ENCODE data around the gene PTGES2.

PTGES2 gene

GRCh38 chr9:128096616-128097536, 30.7 kb downstream of the PTGES2 start:
- Histone ChIP-seq H3K4me1 (ENCODE audit: insufficient read depth, low read length) (peaks cover 62% of the 10 kb centered on the region), H3K9me3 (ENCODE audit: low read length) (no peaks in the 10 kb centered on the region), H2AFZ (ENCODE audit: low read depth, low read length) (no peak overlapping the region), H3K4me3 (ENCODE audit: low read length) (no peak overlapping the region), H3K27me3 (ENCODE audit: insufficient read depth, low read length) (no peaks in the 10 kb centered on the region), H3K36me3 (ENCODE audit: insufficient read depth, low read length) (peaks cover 11% of the 10 kb centered on the region)

GRCh38 chr9:128094950-128095544, 32.5 kb downstream of the PTGES2 start:
- peaks cover 66% of the 10 kb centered on the region for H3K4me1 ChIP-seq (ENCODE audit: insufficient read depth, low read length)
- H3K9me3 ChIP-seq (ENCODE audit: low read length) = no peaks in the 10 kb centered on the region
- no peak overlapping the region for H3K4me3 ChIP-seq (ENCODE audit: low read length)
- H2AFZ ChIP-seq (ENCODE audit: low read depth, low read length) = no peak overlapping the region
- H3K36me3 ChIP-seq (ENCODE audit: insufficient read depth, low read length) = no peaks in the 10 kb centered on the region
- no peaks in the 10 kb centered on the region for H3K27me3 ChIP-seq (ENCODE audit: insufficient read depth, low read length)

- Histone ChIP-seq H3K9me3 (ENCODE audit: low read length) (no peaks in the 10 kb centered on the region), H3K4me3 (ENCODE audit: low read length) (peak overlapping the region; percentile 18), H3K4me1 (ENCODE audit: insufficient read depth, low read length) (peaks cover 59% of the 10 kb centered on the region), H2AFZ (ENCODE audit: low read depth, low read length) (no peak overlapping the region), H3K27me3 (ENCODE audit: insufficient read depth, low read length) (no peaks in the 10 kb centered on the region), H3K36me3 (ENCODE audit: insufficient read depth, low read length) (no peaks in the 10 kb centered on the region)
Observed at GRCh38 chr9:128094166-128094949, 33.2 kb downstream of the PTGES2 start.

- peak overlapping the region; percentile 9 for H3K4me3 ChIP-seq (ENCODE audit: low read length)
- H3K36me3 ChIP-seq (ENCODE audit: insufficient read depth, low read length) = no peaks in the 10 kb centered on the region
- H2AFZ ChIP-seq (ENCODE audit: low read depth, low read length) = no peak overlapping the region
- H3K4me1 ChIP-seq (ENCODE audit: insufficient read depth, low read length) = peaks cover 51% of the 10 kb centered on the region
- no peaks in the 10 kb centered on the region for H3K9me3 ChIP-seq (ENCODE audit: low read length)
- no peaks in the 10 kb centered on the region for H3K27me3 ChIP-seq (ENCODE audit: insufficient read depth, low read length)
Observed at GRCh38 chr9:128093011-128093410, 34.5 kb downstream of the PTGES2 start.

GRCh38 chr9:128092199-128092977, 35.1 kb downstream of the PTGES2 start:
- H2AFZ ChIP-seq (ENCODE audit: low read depth, low read length) = no peak overlapping the region
- peaks cover 45% of the 10 kb centered on the region for H3K4me1 ChIP-seq (ENCODE audit: insufficient read depth, low read length)
- H3K27me3 ChIP-seq (ENCODE audit: insufficient read depth, low read length) = no peaks in the 10 kb centered on the region
- H3K9me3 ChIP-seq (ENCODE audit: low read length) = no peaks in the 10 kb centered on the region
- H3K4me3 ChIP-seq (ENCODE audit: low read length) = peak overlapping the region; percentile 9
- H3K36me3 ChIP-seq (ENCODE audit: insufficient read depth, low read length) = no peaks in the 10 kb centered on the region

- H2AFZ ChIP-seq (ENCODE audit: low read depth, low read length) = no peak overlapping the region
- peak overlapping the region; percentile 42 for H3K4me3 ChIP-seq (ENCODE audit: low read length)
- no peaks in the 10 kb centered on the region for H3K36me3 ChIP-seq (ENCODE audit: insufficient read depth, low read length)
- no peaks in the 10 kb centered on the region for H3K9me3 ChIP-seq (ENCODE audit: low read length)
- no peaks in the 10 kb centered on the region for H3K27me3 ChIP-seq (ENCODE audit: insufficient read depth, low read length)
- H3K4me1 ChIP-seq (ENCODE audit: insufficient read depth, low read length) = peaks cover 42% of the 10 kb centered on the region
Observed at GRCh38 chr9:128091571-128091970, 36.0 kb downstream of the PTGES2 start.

- no peaks in the 10 kb centered on the region for H3K36me3 ChIP-seq (ENCODE audit: insufficient read depth, low read length)
- no peaks in the 10 kb centered on the region for H3K9me3 ChIP-seq (ENCODE audit: low read length)
- H3K4me1 ChIP-seq (ENCODE audit: insufficient read depth, low read length) = peaks cover 42% of the 10 kb centered on the region
- peak overlapping the region; percentile 42 for H3K4me3 ChIP-seq (ENCODE audit: low read length)
- H2AFZ ChIP-seq (ENCODE audit: low read depth, low read length) = peak overlapping the region; percentile 88
- H3K27me3 ChIP-seq (ENCODE audit: insufficient read depth, low read length) = no peaks in the 10 kb centered on the region
Observed at GRCh38 chr9:128091144-128091543, 36.4 kb downstream of the PTGES2 start.

GRCh38 chr9:128089299-128089698, 38.2 kb downstream of the PTGES2 start:
- no peaks in the 10 kb centered on the region for H3K9me3 ChIP-seq (ENCODE audit: low read length)
- no peaks in the 10 kb centered on the region for H3K27me3 ChIP-seq (ENCODE audit: insufficient read depth, low read length)
- H3K4me3 ChIP-seq (ENCODE audit: low read length) = no peak overlapping the region
- peaks cover 33% of the 10 kb centered on the region for H3K4me1 ChIP-seq (ENCODE audit: insufficient read depth, low read length)
- H3K36me3 ChIP-seq (ENCODE audit: insufficient read depth, low read length) = no peaks in the 10 kb centered on the region
- H2AFZ ChIP-seq (ENCODE audit: low read depth, low read length) = no peak overlapping the region

GRCh38 chr9:128088253-128088945, 39.1 kb downstream of the PTGES2 start:
- Histone ChIP-seq H3K36me3 (ENCODE audit: insufficient read depth, low read length) (no peaks in the 10 kb centered on the region), H3K27me3 (ENCODE audit: insufficient read depth, low read length) (no peaks in the 10 kb centered on the region), H2AFZ (ENCODE audit: low read depth, low read length) (no peak overlapping the region)

GRCh38 chr9:128087262-128087661, 40.3 kb downstream of the PTGES2 start:
- Histone ChIP-seq H2AFZ (ENCODE audit: low read depth, low read length) (no peak overlapping the region), H3K36me3 (ENCODE audit: insufficient read depth, low read length) (no peaks in the 10 kb centered on the region), H3K4me3 (ENCODE audit: low read length) (no peak overlapping the region), H3K27me3 (ENCODE audit: insufficient read depth, low read length) (no peaks in the 10 kb centered on the region), H3K9me3 (ENCODE audit: low read length) (no peaks in the 10 kb centered on the region), H3K4me1 (ENCODE audit: insufficient read depth, low read length) (peaks cover 16% of the 10 kb centered on the region)

More at GRCh38 chr9:128088253-128088945, 39.1 kb downstream of the PTGES2 start:
- peaks cover 26% of the 10 kb centered on the region for H3K4me1 ChIP-seq (ENCODE audit: insufficient read depth, low read length)
- H3K9me3 ChIP-seq (ENCODE audit: low read length) = no peaks in the 10 kb centered on the region
- no peak overlapping the region for H3K4me3 ChIP-seq (ENCODE audit: low read length)

- Histone ChIP-seq H3K4me1 (ENCODE audit: insufficient read depth, low read length) (peaks cover 18% of the 10 kb centered on the region), H3K27me3 (ENCODE audit: insufficient read depth, low read length) (no peaks in the 10 kb centered on the region), H3K9me3 (ENCODE audit: low read length) (no peaks in the 10 kb centered on the region), H3K36me3 (ENCODE audit: insufficient read depth, low read length) (no peaks in the 10 kb centered on the region), H2AFZ (ENCODE audit: low read depth, low read length) (no peak overlapping the region), H3K4me3 (ENCODE audit: low read length) (no peak overlapping the region)
Observed at GRCh38 chr9:128085943-128086342, 41.6 kb downstream of the PTGES2 start.

- H3K4me1 ChIP-seq (ENCODE audit: insufficient read depth, low read length) = peaks cover 21% of the 10 kb centered on the region
- H3K27me3 ChIP-seq (ENCODE audit: insufficient read depth, low read length) = no peaks in the 10 kb centered on the region
- H3K9me3 ChIP-seq (ENCODE audit: low read length) = no peaks in the 10 kb centered on the region
- no peaks in the 10 kb centered on the region for H3K36me3 ChIP-seq (ENCODE audit: insufficient read depth, low read length)
- H3K4me3 ChIP-seq (ENCODE audit: low read length) = no peak overlapping the region
- H2AFZ ChIP-seq (ENCODE audit: low read depth, low read length) = no peak overlapping the region
Observed at GRCh38 chr9:128084746-128085145, 42.8 kb downstream of the PTGES2 start.
